ENCODE results near the gene GABPB2. TPM values are rescaled to one million over a fixed set of nuclear protein-coding genes. Genes with fewer than 3 reads are reported as not detected.

GABPB2 gene
- total RNA-seq, 1 donor from 2014 or later = 10.8 TPM

- Histone ChIP-seq H3K4me3 (ENCODE audit: low read depth, low read length) (no peak overlapping the region), H3K27me3 (ENCODE audit: control insufficient read depth, insufficient read depth, low read length) (no peaks in the 10 kb centered on the region), H3K36me3 (ENCODE audit: control insufficient read depth, insufficient read depth, low read length) (no peaks in the 10 kb centered on the region)
- no peak for DNase-seq (ENCODE audit: low read depth)
- no peak for FAIRE-seq
- TF ChIP-seq CTCF (IDR thresholded peaks at IDR 0.05; ENCODE audit: insufficient read depth, low read length, severe bottlenecking) = no peak
Observed at GRCh38 chr1:151104630-151105029, 34.1 kb downstream of the GABPB2 start.

GRCh38 chr1:151106894-151107293 lies 36.3 kb downstream of the GABPB2 start:
- no peak for TF ChIP-seq CTCF (IDR thresholded peaks at IDR 0.05; ENCODE audit: insufficient read depth, low read length, severe bottlenecking)
- Histone ChIP-seq H3K36me3 (ENCODE audit: control insufficient read depth, insufficient read depth, low read length) (peaks cover 2% of the 10 kb centered on the region), H3K4me3 (ENCODE audit: low read depth, low read length) (no peak overlapping the region), H3K27me3 (ENCODE audit: control insufficient read depth, insufficient read depth, low read length) (no peaks in the 10 kb centered on the region)
- FAIRE-seq (no peak), DNase-seq (ENCODE audit: low read depth) (peak; percentile 61)

GRCh38 chr1:151108331-151108730 lies 37.8 kb downstream of the GABPB2 start:
- no peaks in the 10 kb centered on the region for H3K27me3 ChIP-seq (ENCODE audit: control insufficient read depth, insufficient read depth, low read length)
- no peak for DNase-seq (ENCODE audit: low read depth)
- TF ChIP-seq CTCF (IDR thresholded peaks at IDR 0.05; ENCODE audit: insufficient read depth, low read length, severe bottlenecking) = no peak
- H3K4me3 ChIP-seq (ENCODE audit: low read depth, low read length) = no peak overlapping the region
- FAIRE-seq = no peak
- peaks cover 2% of the 10 kb centered on the region for H3K36me3 ChIP-seq (ENCODE audit: control insufficient read depth, insufficient read depth, low read length)

GRCh38 chr1:151113877-151114276 lies 43.3 kb downstream of the GABPB2 start:
- Histone ChIP-seq H3K4me3 (ENCODE audit: low read depth, low read length) (no peak overlapping the region), H3K27me3 (ENCODE audit: control insufficient read depth, insufficient read depth, low read length) (no peaks in the 10 kb centered on the region), H3K36me3 (ENCODE audit: control insufficient read depth, insufficient read depth, low read length) (peaks cover 2% of the 10 kb centered on the region)
- FAIRE-seq = no peak
- no peak for DNase-seq (ENCODE audit: low read depth)
- TF ChIP-seq CTCF (IDR thresholded peaks at IDR 0.05; ENCODE audit: insufficient read depth, low read length, severe bottlenecking) = no peak

DNA sequence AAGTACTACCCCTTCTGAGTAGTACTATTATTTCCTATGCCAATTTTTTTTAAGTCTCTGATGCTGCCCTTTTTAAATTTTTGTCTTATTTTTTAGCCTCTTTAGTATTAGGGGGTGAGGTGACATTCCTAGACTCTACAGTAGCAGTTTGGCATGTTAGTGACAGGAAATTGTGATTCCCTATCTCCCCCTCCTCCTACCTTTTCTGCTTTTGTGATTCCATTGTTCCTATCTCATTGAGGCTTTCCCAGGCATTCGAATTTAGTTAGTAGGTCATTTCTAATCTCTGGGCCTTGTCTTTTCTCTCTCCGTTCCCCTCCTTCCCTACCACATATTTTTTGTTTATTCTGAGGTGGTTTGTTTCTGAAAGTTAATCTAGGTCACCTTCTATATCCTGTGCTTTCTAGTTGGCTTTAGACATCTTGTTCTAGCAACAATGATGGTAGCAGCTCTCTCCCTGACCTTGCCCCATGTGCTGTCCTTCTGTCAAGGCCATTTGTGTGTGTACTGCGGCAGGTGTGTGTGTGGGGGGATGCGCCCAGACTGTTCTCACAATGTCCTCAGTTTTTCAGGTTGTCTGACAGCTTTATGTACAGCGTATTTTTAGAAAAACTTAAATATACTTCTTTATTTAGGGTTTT lies 54.3 kb downstream of the GABPB2 start:
- H3K4me3 ChIP-seq (ENCODE audit: low read depth, low read length) = no peak overlapping the region
- H3K27me3 ChIP-seq (ENCODE audit: control insufficient read depth, insufficient read depth, low read length) = no peaks in the 10 kb centered on the region
- no peaks in the 10 kb centered on the region for H3K36me3 ChIP-seq (ENCODE audit: control insufficient read depth, insufficient read depth, low read length)
- FAIRE-seq (no peak), DNase-seq (ENCODE audit: low read depth) (no peak)
- TF ChIP-seq CTCF (IDR thresholded peaks at IDR 0.05; ENCODE audit: insufficient read depth, low read length, severe bottlenecking) = no peak

- Histone ChIP-seq H3K4me3 (ENCODE audit: low read depth, low read length) (no peak overlapping the region), H3K36me3 (ENCODE audit: control insufficient read depth, insufficient read depth, low read length) (no peaks in the 10 kb centered on the region), H3K27me3 (ENCODE audit: control insufficient read depth, insufficient read depth, low read length) (no peaks in the 10 kb centered on the region)
- DNase-seq (ENCODE audit: low read depth) (no peak), FAIRE-seq (no peak)
- no peak for TF ChIP-seq CTCF (IDR thresholded peaks at IDR 0.05; ENCODE audit: insufficient read depth, low read length, severe bottlenecking)
Observed at GRCh38 chr1:151128800-151129199, 58.2 kb downstream of the GABPB2 start.

Measured in bronchial epithelial cell (primary cell).